Measurements from ENCODE around the gene KCTD6. TPM values are rescaled to one million over a fixed set of nuclear protein-coding genes. Genes with fewer than 3 reads are reported as not detected.
A peak's percentile ranks its signal among the peaks of the same experiment; 100 is the strongest.

KCTD6 gene
- total RNA-seq, 2 experiments from 2014 or later: 5.6 to 5.8 TPM

DNA sequence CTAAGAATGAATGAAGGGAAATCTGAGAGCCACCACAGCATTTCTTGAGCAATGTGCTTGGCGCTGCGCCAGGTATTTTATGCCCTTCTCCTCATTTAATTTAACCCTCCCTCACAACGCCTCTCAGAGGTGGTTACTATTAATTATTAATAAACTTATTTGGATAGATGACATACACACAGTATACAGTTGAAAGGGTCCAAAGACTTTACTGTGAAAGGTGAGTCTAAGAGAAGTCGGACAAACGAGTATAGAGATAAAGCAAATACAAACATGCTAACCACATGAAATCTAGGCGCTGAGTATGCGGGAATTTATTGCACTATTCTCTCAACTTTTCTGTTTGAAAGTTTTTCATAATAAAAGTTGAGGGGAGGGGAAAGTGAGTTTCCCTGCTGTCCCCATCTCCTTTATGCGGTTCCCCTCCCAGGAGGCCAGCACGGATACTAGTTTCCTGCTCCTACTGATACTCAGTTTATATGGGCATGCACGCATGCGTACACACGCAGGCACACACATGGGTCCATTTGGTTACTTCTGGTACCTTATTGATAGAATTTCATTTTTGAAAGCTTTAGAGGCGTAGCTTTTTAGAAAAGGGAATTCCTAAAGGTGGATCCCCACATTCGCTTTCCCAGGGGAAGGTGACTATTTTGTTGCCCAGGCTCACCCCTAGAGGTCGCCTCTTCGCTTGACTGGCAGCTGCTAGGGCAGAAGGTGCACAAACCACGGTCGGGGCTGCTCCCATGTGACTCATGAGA is 28.5 kb upstream of the KCTD6 start:
- intact Hi-C loops (cut with micrococcal nuclease): loop anchor here (2.0 to 5.0 kb wide), 2 partner anchors 34 to 69 kb away; no protein-coding TSS in a partner anchor
- Mint-ChIP-seq H3K36me3 (ENCODE audit: low read depth) (no peaks in the 10 kb centered on the region), H3K4me3 (peak overlapping the region; percentile 31), H3K9me3 (no peaks in the 10 kb centered on the region), H3K4me1 (ENCODE audit: low read depth) (peaks cover 14% of the 10 kb centered on the region), H3K27ac (no peak overlapping the region), H3K27me3 (no peaks in the 10 kb centered on the region)
- TF ChIP-seq, protein P1, sequence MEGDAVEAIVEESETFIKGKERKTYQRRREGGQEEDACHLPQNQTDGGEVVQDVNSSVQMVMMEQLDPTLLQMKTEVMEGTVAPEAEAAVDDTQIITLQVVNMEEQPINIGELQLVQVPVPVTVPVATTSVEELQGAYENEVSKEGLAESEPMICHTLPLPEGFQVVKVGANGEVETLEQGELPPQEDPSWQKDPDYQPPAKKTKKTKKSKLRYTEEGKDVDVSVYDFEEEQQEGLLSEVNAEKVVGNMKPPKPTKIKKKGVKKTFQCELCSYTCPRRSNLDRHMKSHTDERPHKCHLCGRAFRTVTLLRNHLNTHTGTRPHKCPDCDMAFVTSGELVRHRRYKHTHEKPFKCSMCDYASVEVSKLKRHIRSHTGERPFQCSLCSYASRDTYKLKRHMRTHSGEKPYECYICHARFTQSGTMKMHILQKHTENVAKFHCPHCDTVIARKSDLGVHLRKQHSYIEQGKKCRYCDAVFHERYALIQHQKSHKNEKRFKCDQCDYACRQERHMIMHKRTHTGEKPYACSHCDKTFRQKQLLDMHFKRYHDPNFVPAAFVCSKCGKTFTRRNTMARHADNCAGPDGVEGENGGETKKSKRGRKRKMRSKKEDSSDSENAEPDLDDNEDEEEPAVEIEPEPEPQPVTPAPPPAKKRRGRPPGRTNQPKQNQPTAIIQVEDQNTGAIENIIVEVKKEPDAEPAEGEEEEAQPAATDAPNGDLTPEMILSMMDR (IDR thresholded peaks at IDR 0.05): peak; percentile 95
- ChIA-PET POLR2A (interaction anchor here (1.0 to 1.5 kb wide), 2 partner anchors 9 to 27 kb away, joined by 3 to 4 read pairs; no protein-coding TSS in a partner anchor), CTCF (interaction anchor here (0.7 to 3.7 kb wide), 17 partner anchors 8 to 167 kb away, joined by 3 to 30 read pairs (median 4); partner anchors contain the start of gene KCTD6)
- peak; percentile 97 for ATAC-seq
- peak; percentile 90 for DNase-seq

DNA sequence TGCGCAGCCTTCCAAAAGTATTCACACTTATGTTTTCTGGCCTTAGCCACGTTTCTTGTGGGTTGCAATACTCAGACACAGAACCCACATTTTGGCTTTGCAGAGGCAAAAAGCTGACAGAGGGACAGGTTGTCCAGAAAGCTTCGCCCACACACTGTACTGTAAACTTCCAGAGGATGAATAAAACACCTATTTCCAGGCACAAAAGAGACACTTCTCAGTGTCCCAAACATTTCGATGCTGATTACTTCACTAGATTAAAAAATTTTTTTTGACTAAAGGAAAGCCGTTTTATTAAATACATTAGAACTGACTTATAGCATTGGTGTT is 28.0 kb upstream of the KCTD6 start:
- intact Hi-C loops (cut with micrococcal nuclease): loop anchor here (2.0 to 5.0 kb wide), 2 partner anchors 33 to 69 kb away; no protein-coding TSS in a partner anchor
- CTCF ChIA-PET: interaction anchor here (0.7 to 3.7 kb wide), 17 partner anchors 9 to 166 kb away, joined by 3 to 30 read pairs (median 4); partner anchors contain the start of gene KCTD6
- TF ChIP-seq, protein P1 (IDR thresholded peaks at IDR 0.05): no peak
- no peak for ATAC-seq
- no peaks in the 10 kb centered on the region for H3K9me3 Mint-ChIP-seq
- H3K27me3 Mint-ChIP-seq: no peaks in the 10 kb centered on the region
- POLR2A ChIA-PET: interaction anchor here (0.6 to 1.5 kb wide), 3 partner anchors 8 to 130 kb away, joined by 3 to 4 read pairs (median 3); no protein-coding TSS in a partner anchor
- H3K27ac Mint-ChIP-seq: peak overlapping the region; percentile 20
- DNase-seq: no peak
- peaks cover 14% of the 10 kb centered on the region for H3K4me1 Mint-ChIP-seq (ENCODE audit: low read depth)
- no peaks in the 10 kb centered on the region for H3K36me3 Mint-ChIP-seq (ENCODE audit: low read depth)
- H3K4me3 Mint-ChIP-seq: peak overlapping the region; percentile 31

DNA sequence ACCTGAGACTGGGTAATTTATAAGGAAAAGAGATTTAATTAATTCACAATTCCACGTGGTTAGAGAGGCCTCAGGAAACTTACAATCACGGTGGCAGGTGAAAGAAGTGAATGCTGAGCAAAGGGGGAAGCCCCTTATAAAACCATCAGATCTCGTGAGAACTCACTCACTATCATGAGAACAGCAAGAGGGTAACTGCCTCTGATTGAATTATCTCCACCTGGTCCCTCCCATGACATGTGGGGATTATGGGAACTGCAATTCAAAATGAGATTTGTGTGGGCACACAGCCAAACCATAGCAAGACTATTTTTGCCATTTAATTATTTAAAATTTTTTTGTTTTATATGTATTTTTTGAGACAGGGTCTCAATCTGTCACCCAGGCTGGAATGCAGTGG is 27.0 kb upstream of the KCTD6 start:
- Mint-ChIP-seq H3K27ac (no peak overlapping the region), H3K9me3 (no peaks in the 10 kb centered on the region)
- ATAC-seq: peak; percentile 71

DNA sequence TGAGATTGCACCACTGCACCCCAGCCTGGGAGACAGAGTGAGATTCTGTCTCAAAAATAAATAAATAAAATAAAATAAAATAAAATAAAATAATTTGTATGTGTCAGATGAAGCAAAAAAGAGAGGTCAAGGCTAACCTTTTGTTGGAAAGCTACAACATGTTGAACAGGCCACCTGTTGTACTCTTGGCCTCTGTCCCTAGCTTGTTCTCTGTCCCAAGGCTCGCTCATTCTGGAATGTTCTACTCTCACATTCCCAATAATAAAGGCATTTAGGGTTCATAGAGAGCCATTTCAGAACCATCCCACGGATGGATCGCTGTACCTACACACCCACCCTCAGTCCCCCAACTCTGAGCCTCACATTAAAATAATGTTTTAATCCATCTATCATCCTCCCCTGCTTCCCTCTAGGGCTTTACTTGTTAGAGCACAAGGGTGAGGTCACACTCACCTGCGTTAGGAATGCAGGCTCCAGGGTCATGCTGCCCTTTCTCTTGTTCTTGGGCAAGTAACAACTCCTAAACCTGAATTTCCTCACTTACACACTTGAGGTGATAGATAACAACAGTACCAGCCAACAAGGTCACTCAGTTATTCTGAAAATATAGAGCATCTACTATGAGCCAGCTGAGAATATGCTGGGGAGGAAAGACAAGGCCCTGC is 24.9 kb upstream of the KCTD6 start:
- Mint-ChIP-seq H3K27me3 (no peaks in the 10 kb centered on the region), H3K27ac (no peak overlapping the region), H3K9me3 (no peaks in the 10 kb centered on the region), H3K36me3 (ENCODE audit: low read depth) (no peaks in the 10 kb centered on the region), H3K4me1 (ENCODE audit: low read depth) (peaks cover 33% of the 10 kb centered on the region), H3K4me3 (no peak overlapping the region)
- CTCF ChIA-PET: interaction anchor here (0.8 to 3.7 kb wide), 3 partner anchors 10 to 65 kb away, joined by 3 to 30 read pairs (median 4); partner anchors contain the start of gene KCTD6
- POLR2A ChIA-PET: interaction anchor here (0.5 kb wide), 1 partner anchor 38 kb away, joined by 3 read pairs; no protein-coding TSS in a partner anchor
- intact Hi-C loops (cut with micrococcal nuclease): no loop called here
- TF ChIP-seq, protein P1 (IDR thresholded peaks at IDR 0.05): no peak
- no peak for DNase-seq
- ATAC-seq: no peak

More for the DNA sequence above, 27.0 kb upstream of the KCTD6 start:
- ChIA-PET POLR2A (interaction anchor here (1.5 kb wide), 1 partner anchor 7 kb away, joined by 4 read pairs; no protein-coding TSS in a partner anchor), CTCF (interaction anchor here (0.8 to 3.7 kb wide), 4 partner anchors 24 to 104 kb away, joined by 3 to 30 read pairs (median 4); partner anchors contain the start of gene KCTD6)
- TF ChIP-seq, protein P1 (IDR thresholded peaks at IDR 0.05): no peak
- peak; percentile 50 for DNase-seq
- Mint-ChIP-seq H3K36me3 (ENCODE audit: low read depth) (no peaks in the 10 kb centered on the region), H3K4me3 (no peak overlapping the region), H3K4me1 (ENCODE audit: low read depth) (peaks cover 15% of the 10 kb centered on the region), H3K27me3 (no peaks in the 10 kb centered on the region)
- intact Hi-C loops (cut with micrococcal nuclease): loop anchor here (5.0 kb wide), 1 partner anchor 32 kb away; no protein-coding TSS in a partner anchor

All from activated CD8-positive, alpha-beta T cell treated with anti-CD3 and anti-CD28 coated beads for 36 hours (primary cell).